ENCODE results near the gene DMRT3. TPM values are rescaled to one million over a fixed set of nuclear protein-coding genes. Genes with fewer than 3 reads are reported as not detected.

Gene DMRT3
- total and polyA plus RNA-seq, 2 experiments from 2014 or later = 0.28 TPM; not detected in 1

DNA sequence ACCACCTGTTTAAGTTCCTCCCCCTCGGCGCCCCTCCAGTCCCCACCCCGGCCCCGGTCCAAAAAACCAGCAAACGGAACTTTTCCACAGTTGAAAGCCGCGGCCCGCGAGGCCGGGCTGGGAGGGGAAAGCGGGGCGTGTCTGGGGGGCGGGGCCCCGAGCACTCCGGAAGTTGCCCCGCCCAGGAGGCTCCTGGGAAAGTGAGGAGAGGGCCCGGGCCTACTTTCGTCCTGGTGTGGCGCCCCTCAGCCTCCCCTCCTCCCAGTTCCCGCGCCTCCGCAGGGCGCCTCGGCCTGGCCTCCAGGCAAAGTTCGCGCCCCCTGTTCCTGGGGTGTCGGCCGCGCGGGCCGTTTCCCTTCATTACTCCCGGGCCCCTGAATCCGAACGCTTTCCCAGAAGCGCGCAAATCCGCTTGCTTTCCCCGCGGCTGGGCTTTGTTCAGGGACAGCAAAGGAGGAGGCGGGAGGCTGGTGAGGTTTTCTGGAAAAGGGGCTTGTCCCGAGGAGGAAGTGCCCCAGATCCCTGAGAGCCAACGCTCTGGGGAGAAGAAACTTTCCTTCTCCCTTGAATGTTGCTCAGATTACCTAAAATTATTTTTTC, 4.5 kb upstream of the DMRT3 start:
- Histone ChIP-seq H3K4me1 (ENCODE audit: insufficient read depth) (peaks cover 27% of the 10 kb centered on the region), H3K27me3 (peaks cover 100% of the 10 kb centered on the region), H3K79me2 (no peaks in the 10 kb centered on the region), H3K9me2 (replicated peaks; ENCODE audit: insufficient read depth) (no peaks in the 10 kb centered on the region), H3K4me2 (peak overlapping the region; percentile 84), H4K20me1 (ENCODE audit: insufficient read depth, poor library complexity, severe bottlenecking) (no peaks in the 10 kb centered on the region), H3K27ac (no peak overlapping the region), H3K4me3 (peak overlapping the region; percentile 18), H2AFZ (peak overlapping the region; percentile 12), H3K36me3 (replicated peaks; ENCODE audit: insufficient read depth, low read depth) (no peaks in the 10 kb centered on the region), H3K9me3 (ENCODE audit: low read depth) (no peaks in the 10 kb centered on the region)
- DNase-seq (ENCODE audit: low spot score) = peak; percentile 37
- no peak for TF ChIP-seq EZH2 (IDR thresholded peaks at IDR 0.05; ENCODE audit: borderline replicate concordance)
- TF ChIP-seq EZH2phosphoT487 (IDR thresholded peaks at IDR 0.05; ENCODE audit: low read depth, severe bottlenecking, unreplicated experiment) = peak; percentile 63
- 3% methylated on average over 28 of the region's 42 CpGs for WGBS (ENCODE audit: low lambda C conversion rate, missing lambda C conversion rate)

DNA sequence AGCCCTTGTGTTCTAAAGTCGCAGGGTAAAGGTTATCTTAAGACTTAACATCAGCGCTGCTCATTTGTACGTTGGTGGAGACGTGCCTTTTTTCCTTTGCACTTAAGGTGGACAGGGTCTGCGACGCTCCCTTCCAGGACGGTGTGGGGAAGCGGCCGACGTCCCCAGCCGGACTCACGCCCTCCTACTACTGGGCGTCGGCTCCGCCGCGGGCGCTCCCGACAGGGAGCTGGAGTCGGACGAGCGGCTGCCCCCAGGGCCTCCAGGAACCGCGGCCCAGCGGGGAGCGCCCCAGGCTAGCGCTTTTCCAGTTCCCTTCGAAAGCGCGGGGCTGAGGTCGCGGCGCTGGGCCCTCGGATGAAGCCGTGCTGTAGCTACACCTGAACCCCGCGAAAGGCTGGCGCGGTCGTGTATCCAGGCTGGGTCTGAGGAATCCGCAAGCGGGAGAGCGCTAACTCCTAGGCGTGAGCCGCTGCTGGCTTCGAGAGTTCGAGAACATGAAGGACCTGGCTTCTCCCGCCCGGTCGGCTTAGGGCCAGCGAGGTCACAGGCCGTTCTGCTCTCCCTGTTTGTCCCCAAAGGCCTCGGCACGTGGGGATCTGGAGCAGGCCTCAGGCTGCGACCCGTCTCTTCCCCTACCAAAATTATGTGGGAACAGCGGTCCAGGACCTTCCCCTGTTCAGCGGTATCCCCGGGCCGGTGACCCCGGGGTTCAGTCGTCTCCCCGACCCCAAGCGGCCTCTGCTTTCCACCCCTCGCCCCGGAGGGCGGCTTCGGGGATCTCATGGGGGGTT, 3.8 kb upstream of the DMRT3 start:
- no peaks in the 10 kb centered on the region for H3K79me2 ChIP-seq
- H3K4me2 ChIP-seq = peak overlapping the region; percentile 84
- H3K4me3 ChIP-seq = no peak overlapping the region
- H2AFZ ChIP-seq = peak overlapping the region; percentile 12
- no peaks in the 10 kb centered on the region for H3K36me3 ChIP-seq (replicated peaks; ENCODE audit: insufficient read depth, low read depth)
- peaks cover 98% of the 10 kb centered on the region for H3K27me3 ChIP-seq
- no peak overlapping the region for H3K27ac ChIP-seq
- WGBS (ENCODE audit: low lambda C conversion rate, missing lambda C conversion rate) = 3% methylated on average over 67 of the region's 68 CpGs
- no peaks in the 10 kb centered on the region for H3K9me2 ChIP-seq (replicated peaks; ENCODE audit: insufficient read depth)
- TF ChIP-seq, protein P1, sequence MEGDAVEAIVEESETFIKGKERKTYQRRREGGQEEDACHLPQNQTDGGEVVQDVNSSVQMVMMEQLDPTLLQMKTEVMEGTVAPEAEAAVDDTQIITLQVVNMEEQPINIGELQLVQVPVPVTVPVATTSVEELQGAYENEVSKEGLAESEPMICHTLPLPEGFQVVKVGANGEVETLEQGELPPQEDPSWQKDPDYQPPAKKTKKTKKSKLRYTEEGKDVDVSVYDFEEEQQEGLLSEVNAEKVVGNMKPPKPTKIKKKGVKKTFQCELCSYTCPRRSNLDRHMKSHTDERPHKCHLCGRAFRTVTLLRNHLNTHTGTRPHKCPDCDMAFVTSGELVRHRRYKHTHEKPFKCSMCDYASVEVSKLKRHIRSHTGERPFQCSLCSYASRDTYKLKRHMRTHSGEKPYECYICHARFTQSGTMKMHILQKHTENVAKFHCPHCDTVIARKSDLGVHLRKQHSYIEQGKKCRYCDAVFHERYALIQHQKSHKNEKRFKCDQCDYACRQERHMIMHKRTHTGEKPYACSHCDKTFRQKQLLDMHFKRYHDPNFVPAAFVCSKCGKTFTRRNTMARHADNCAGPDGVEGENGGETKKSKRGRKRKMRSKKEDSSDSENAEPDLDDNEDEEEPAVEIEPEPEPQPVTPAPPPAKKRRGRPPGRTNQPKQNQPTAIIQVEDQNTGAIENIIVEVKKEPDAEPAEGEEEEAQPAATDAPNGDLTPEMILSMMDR (IDR thresholded peaks at IDR 0.05; ENCODE audit: poor library complexity) = no peak
- TF ChIP-seq EZH2phosphoT487 (IDR thresholded peaks at IDR 0.05; ENCODE audit: low read depth, severe bottlenecking, unreplicated experiment) (peak; percentile 7), EZH2 (IDR thresholded peaks at IDR 0.05; ENCODE audit: borderline replicate concordance) (peak; percentile 98)
- H3K9me3 ChIP-seq (ENCODE audit: low read depth) = no peaks in the 10 kb centered on the region
- H4K20me1 ChIP-seq (ENCODE audit: insufficient read depth, poor library complexity, severe bottlenecking) = no peaks in the 10 kb centered on the region
- DNase-seq (ENCODE audit: low spot score) = peak; percentile 31
- H3K4me1 ChIP-seq (ENCODE audit: insufficient read depth) = peaks cover 27% of the 10 kb centered on the region

DNA sequence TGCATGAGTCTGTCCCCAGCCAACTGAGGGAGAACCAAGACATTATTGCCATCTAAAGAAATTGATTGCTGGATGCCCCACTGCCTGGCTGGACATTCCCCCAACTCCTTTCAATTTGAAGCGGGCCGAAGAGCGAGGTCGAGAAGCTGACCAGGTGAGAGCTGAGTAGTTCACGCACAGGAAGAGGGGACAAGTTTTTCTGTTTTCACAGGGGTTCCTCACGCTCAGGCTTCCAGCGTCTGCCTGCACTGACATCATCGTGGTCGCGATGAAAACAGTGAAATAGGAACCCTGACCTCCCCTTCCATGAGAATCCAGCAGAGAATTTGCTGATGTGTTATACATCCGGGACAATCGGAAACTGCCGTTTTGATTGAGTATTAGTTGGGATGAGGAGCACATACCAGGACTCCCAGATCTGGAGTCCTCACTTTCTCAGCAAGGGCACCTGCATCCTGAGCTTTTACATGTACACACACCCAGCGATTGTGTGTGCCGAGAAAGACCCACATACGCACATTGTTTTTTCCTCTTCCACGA, 3.1 kb upstream of the DMRT3 start:
- H3K9me3 ChIP-seq (ENCODE audit: low read depth) = no peaks in the 10 kb centered on the region
- no peaks in the 10 kb centered on the region for H3K36me3 ChIP-seq (replicated peaks; ENCODE audit: insufficient read depth, low read depth)
- no peak for DNase-seq (ENCODE audit: low spot score)
- H4K20me1 ChIP-seq (ENCODE audit: insufficient read depth, poor library complexity, severe bottlenecking) = no peaks in the 10 kb centered on the region
- TF ChIP-seq EZH2phosphoT487 (IDR thresholded peaks at IDR 0.05; ENCODE audit: low read depth, severe bottlenecking, unreplicated experiment) (peak; percentile 52), EZH2 (IDR thresholded peaks at IDR 0.05; ENCODE audit: borderline replicate concordance) (no peak)
- TF ChIP-seq, protein P1 (IDR thresholded peaks at IDR 0.05; ENCODE audit: poor library complexity) = no peak
- H2AFZ ChIP-seq = no peak overlapping the region
- H3K4me2 ChIP-seq = no peak overlapping the region
- 19% methylated on average over 17 of the region's 17 CpGs for WGBS (ENCODE audit: low lambda C conversion rate, missing lambda C conversion rate)
- peaks cover 98% of the 10 kb centered on the region for H3K27me3 ChIP-seq
- no peaks in the 10 kb centered on the region for H3K9me2 ChIP-seq (replicated peaks; ENCODE audit: insufficient read depth)
- H3K4me1 ChIP-seq (ENCODE audit: insufficient read depth) = peaks cover 27% of the 10 kb centered on the region
- no peaks in the 10 kb centered on the region for H3K79me2 ChIP-seq
- no peak overlapping the region for H3K27ac ChIP-seq
- no peak overlapping the region for H3K4me3 ChIP-seq
